RWPE2 (cell line): ENCODE measurements around the gene GANC.

Experiments used
- ATAC-seq: fragments of 200-7000 bp; cut with Tn5 transposase; 3 replicates; pipeline ENCODE4 v1.9.1; 2021; ENCODE audit warnings: low read depth
- DNase-seq: peaks from one replicate; pipeline ENCODE4 v3.0.0-alpha.2; 2020; ENCODE audit warnings: low spot score
- H3K27ac ChIP-seq: fragments of 450-650 bp; 2 replicates; pipeline ENCODE4 v1.5.1; 2017; ENCODE audit warnings: mild to moderate bottlenecking; ENCODE audit not compliant: poor library complexity, severe bottlenecking
- H3K27me3 ChIP-seq: fragments of 250-450 bp; sonication (Bioruptor Pico); 2 replicates; pipeline ENCODE4 v1.5.1; 2021; ENCODE audit warnings: mild to moderate bottlenecking, moderate library complexity; ENCODE audit not compliant: insufficient read depth, poor library complexity, severe bottlenecking
- H3K36me3 ChIP-seq: fragments of 250-450 bp; sonication (Bioruptor Pico); 2 replicates; pipeline ENCODE4 v1.5.1; 2020; ENCODE audit warnings: low read depth, mild to moderate bottlenecking, moderate library complexity
- H3K4me1 ChIP-seq: fragments of 250-450 bp; sonication (Bioruptor Pico); 2 replicates; pipeline ENCODE4 v1.5.1; 2021; ENCODE audit warnings: mild to moderate bottlenecking, moderate library complexity; ENCODE audit not compliant: insufficient read depth, poor library complexity, severe bottlenecking
- H3K4me3 ChIP-seq: fragments of 250-450 bp; sonication (Bioruptor Pico); 2 replicates; pipeline ENCODE4 v1.5.1; 2021; ENCODE audit warnings: mild to moderate bottlenecking, moderate library complexity; ENCODE audit not compliant: severe bottlenecking
- H3K9me3 ChIP-seq: fragments of 250-450 bp; sonication (Bioruptor Pico); 2 replicates; pipeline ENCODE4 v1.5.1; 2021; ENCODE audit warnings: mild to moderate bottlenecking, moderate library complexity; ENCODE audit not compliant: severe bottlenecking
- TF ChIP-seq, protein P1 (sequence below): fragments of 450-650 bp; IDR thresholded peaks from one replicate; pipeline ENCODE4 v1.5.1; 2017; ENCODE audit warnings: mild to moderate bottlenecking, moderate library complexity; ENCODE audit not compliant: poor library complexity, severe bottlenecking

GANC gene

DNA sequence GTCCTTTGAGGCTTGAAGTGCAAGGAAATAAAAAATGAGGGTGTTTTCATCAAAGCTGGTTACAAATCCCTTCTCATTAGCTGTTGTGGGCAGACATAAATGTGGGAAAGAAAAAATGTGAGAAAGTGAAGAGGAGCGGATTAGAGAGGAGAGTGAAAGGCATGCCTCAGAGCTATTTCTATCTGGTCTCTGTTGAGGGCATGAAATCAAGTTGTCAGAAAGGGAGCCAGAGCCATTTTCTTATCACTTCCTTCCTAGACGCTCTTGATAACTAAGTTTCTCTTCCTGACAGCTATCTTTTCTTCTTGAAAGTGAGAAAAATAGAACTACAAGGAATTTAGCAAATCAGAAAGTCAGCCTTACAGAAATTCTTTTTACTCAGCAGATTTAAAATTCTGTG lies 65.5 kb downstream of the GANC start:
- no peaks in the 10 kb centered on the region for H3K4me1 ChIP-seq
- TF ChIP-seq, protein P1, sequence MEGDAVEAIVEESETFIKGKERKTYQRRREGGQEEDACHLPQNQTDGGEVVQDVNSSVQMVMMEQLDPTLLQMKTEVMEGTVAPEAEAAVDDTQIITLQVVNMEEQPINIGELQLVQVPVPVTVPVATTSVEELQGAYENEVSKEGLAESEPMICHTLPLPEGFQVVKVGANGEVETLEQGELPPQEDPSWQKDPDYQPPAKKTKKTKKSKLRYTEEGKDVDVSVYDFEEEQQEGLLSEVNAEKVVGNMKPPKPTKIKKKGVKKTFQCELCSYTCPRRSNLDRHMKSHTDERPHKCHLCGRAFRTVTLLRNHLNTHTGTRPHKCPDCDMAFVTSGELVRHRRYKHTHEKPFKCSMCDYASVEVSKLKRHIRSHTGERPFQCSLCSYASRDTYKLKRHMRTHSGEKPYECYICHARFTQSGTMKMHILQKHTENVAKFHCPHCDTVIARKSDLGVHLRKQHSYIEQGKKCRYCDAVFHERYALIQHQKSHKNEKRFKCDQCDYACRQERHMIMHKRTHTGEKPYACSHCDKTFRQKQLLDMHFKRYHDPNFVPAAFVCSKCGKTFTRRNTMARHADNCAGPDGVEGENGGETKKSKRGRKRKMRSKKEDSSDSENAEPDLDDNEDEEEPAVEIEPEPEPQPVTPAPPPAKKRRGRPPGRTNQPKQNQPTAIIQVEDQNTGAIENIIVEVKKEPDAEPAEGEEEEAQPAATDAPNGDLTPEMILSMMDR: no peak
- ATAC-seq: no peak
- H3K4me3 ChIP-seq: no peak overlapping the region
- no peak for DNase-seq
- H3K27me3 ChIP-seq: no peaks in the 10 kb centered on the region
- H3K27ac ChIP-seq: no peak overlapping the region
- H3K9me3 ChIP-seq: peaks cover 5% of the 10 kb centered on the region
- H3K36me3 ChIP-seq: no peaks in the 10 kb centered on the region

DNA sequence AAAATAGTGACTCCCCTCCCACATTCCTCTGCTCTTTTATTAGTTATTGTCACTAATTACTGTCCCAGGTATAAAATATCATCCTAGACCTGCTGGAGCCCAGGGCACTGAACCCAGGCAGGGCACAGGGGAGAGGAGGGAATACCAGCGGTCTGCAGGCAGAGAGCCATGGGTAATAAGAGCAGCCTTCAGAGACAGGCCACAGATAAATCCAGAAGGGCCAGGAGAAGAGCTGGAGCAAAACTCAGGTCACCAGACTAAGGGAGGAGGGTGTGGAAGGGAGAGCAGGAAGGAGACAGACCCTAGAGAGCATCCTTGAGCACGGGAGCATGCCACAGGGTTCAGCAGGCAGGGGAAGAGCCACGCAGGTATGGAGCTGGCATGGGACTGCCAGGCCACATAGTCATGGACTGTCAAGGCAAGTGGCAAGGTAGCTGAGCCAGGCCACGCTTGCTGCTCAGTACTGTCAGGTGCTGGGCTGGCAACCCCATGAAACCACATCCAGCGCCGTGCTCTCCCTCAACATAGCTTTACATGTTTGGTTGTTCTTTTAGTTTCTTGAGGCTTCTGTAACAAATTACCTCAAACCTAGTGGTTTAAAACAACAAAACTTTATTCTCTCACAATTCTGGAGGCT lies 70.7 kb downstream of the GANC start:
- no peaks in the 10 kb centered on the region for H3K36me3 ChIP-seq
- H3K4me1 ChIP-seq: peaks cover 9% of the 10 kb centered on the region
- no peaks in the 10 kb centered on the region for H3K27me3 ChIP-seq
- DNase-seq: no peak
- no peak overlapping the region for H3K4me3 ChIP-seq
- H3K27ac ChIP-seq: no peak overlapping the region
- no peaks in the 10 kb centered on the region for H3K9me3 ChIP-seq
- TF ChIP-seq, protein P1: no peak
- no peak for ATAC-seq

DNA sequence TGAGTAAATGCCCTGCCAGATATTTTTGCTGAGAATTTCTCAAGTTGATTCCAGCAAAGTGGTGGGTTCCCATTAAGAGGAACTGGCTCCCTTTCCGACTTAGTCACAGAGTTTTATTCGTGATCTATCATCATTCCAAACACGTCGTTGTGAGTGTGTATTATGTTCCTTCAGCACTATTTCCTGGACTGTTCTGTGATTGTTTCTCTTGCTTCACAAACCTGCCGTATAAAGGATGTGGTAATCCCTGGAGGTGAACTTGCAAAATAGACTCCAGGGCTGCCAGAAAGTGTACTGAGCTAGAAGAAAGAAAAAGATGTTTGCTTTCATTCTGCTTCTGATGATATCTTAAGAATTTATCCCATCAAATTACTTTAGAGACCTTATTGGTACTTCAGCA lies 71.8 kb downstream of the GANC start:
- Histone ChIP-seq H3K9me3 (no peaks in the 10 kb centered on the region), H3K4me1 (peaks cover 15% of the 10 kb centered on the region), H3K4me3 (no peak overlapping the region), H3K36me3 (peaks cover 4% of the 10 kb centered on the region; the same call in 1 of the 2 replicates), H3K27me3 (no peaks in the 10 kb centered on the region), H3K27ac (peak overlapping the region; percentile 39)
- TF ChIP-seq, protein P1: no peak
- ATAC-seq: peak; percentile 64
- DNase-seq: no peak

DNA sequence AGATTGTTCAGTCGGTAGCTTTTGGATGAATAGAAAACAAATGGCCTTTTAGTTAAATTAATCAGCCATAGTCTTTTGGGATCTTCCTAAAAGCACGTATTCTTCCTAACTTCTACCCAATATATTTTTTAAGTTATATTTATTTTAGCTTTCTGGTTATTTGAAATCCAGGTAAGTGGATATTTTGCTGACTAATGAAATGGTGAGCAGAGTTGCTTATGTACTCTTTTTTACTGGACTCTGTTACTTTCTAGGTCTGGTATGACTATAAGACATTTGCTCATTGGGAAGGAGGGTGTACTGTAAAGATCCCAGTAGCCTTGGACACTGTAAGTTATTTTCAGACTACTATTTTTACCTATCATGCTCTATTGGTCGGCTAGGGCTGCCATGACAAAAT lies 72.5 kb downstream of the GANC start:
- Histone ChIP-seq H3K27ac (peak overlapping the region; percentile 39), H3K36me3 (peaks cover 4% of the 10 kb centered on the region; the same call in 1 of the 2 replicates), H3K4me1 (peaks cover 15% of the 10 kb centered on the region), H3K9me3 (no peaks in the 10 kb centered on the region), H3K27me3 (no peaks in the 10 kb centered on the region), H3K4me3 (no peak overlapping the region)
- TF ChIP-seq, protein P1: no peak
- DNase-seq (no peak), ATAC-seq (no peak)

DNA sequence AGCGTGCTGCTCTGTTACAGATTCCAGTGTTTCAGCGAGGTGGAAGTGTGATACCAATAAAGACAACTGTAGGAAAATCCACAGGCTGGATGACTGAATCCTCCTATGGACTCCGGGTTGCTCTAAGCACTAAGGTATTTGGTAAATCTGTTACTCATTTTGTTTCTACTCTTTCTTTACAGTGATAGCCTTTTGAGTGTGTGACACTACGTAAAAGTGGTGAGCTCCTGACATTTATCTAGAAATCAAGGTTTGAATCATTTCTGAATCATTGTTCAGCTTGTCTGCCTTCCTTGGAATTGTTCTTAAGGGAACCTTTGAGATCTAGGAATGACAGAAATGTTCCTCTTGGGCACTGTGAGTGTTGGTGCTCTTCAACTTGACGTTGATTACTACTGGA lies 75.1 kb downstream of the GANC start:
- no peaks in the 10 kb centered on the region for H3K27me3 ChIP-seq
- H3K36me3 ChIP-seq: peaks cover 6% of the 10 kb centered on the region; the same call in 1 of the 2 replicates
- TF ChIP-seq, protein P1: no peak
- H3K4me1 ChIP-seq: peaks cover 15% of the 10 kb centered on the region
- DNase-seq: no peak
- H3K27ac ChIP-seq: peak overlapping the region; percentile 64
- H3K9me3 ChIP-seq: no peaks in the 10 kb centered on the region
- ATAC-seq: peak; percentile 79
- H3K4me3 ChIP-seq: no peak overlapping the region
